Heart left ventricle (tissue), 16 donors: ENCODE measurements around the gene SLC51A. TPM values are rescaled to one million over a fixed set of nuclear protein-coding genes. Genes with fewer than 3 reads are reported as not detected.

Experiments used
- ATAC-seq, 4 donors: fragments of 200-7000 bp; cut with Tn5 transposase; one replicate each; pipeline ENCODE4 v1.9.1; 2020 to 2022; ENCODE audit warnings: moderate library complexity in 4 of 4, mild to moderate bottlenecking in 3 of 4, moderate number of reproducible peaks in 1 of 4
- DNase-seq, 5 donors: peaks; one replicate each; pipeline ENCODE4 v3.0.0-alpha.2; 2020
- H3K27ac ChIP-seq, 12 donors: fragments of 200-600 bp; sonication (generic) in 4 of 12; one replicate each; pipeline versions ENCODE4 v1.5.0 to v1.8.0; 2016 to 2022; ENCODE audit warnings: mild to moderate bottlenecking in 2 of 12
- H3K27me3 ChIP-seq, 9 donors: fragments of 200-600 bp; sonication (generic) in 2 of 9; one replicate each; pipeline versions ENCODE4 v1.5.1 to v1.8.0; 2016 to 2022; ENCODE audit warnings: mild to moderate bottlenecking in 3 of 9
- H3K36me3 ChIP-seq, 9 donors: fragments of 200-600 bp; sonication (generic) in 2 of 9; one replicate each; pipeline versions ENCODE4 v1.5.0 to v1.8.0; 2018 to 2022; ENCODE audit warnings: mild to moderate bottlenecking in 2 of 9
- H3K4me1 ChIP-seq, 12 donors: fragments of 200-600 bp; sonication (generic) in 4 of 12; one replicate each; pipeline versions ENCODE4 v1.5.0 to v1.8.0; 2016 to 2022; ENCODE audit warnings: mild to moderate bottlenecking in 3 of 12
- H3K4me3 ChIP-seq, 12 donors: fragments of 200-600 bp; sonication (generic) in 4 of 12; one replicate each; pipeline versions ENCODE4 v1.5.0 to v1.8.0; 2017 to 2022; ENCODE audit warnings: mild to moderate bottlenecking in 9 of 12, moderate library complexity in 4 of 12
- H3K9me3 ChIP-seq, 12 donors: fragments of 200-600 bp; sonication (generic) in 4 of 12; one replicate each; pipeline versions ENCODE4 v1.5.0 to v1.8.0; 2016 to 2022; ENCODE audit warnings: mild to moderate bottlenecking in 1 of 12
- POLR2A ChIP-seq, 2 donors: fragments of 450-650 bp; IDR thresholded peaks; one replicate each; pipeline ENCODE4 v1.6.1; 2017; ENCODE audit warnings: antibody characterized with exemption in 2 of 2, mild to moderate bottlenecking in 2 of 2, moderate library complexity in 2 of 2
- WGBS, 4 donors: extraction: QIAGEN DNeasy Blood & Tissue Kit in 2 of 4; methylation state at CpG; one replicate each; pipeline versions ENCODE4 v1.1.5 to v1.1.7; 2013 to 2018; 5-methylcytosine and 5-hydroxymethylcytosine counted together
- intact Hi-C, 10 donors: fragments of 100-400 bp; cut with DNase I; formaldehyde crosslinking; loops; one replicate each; pipeline versions ENCODE4 v1.11.1 to v1.14.2; 2022
- polyA plus RNA-seq, 2 donors: library from polyadenylated mRNA; stranded (reverse); fragments of 200-250 nt; gene quantifications; one replicate each; pipeline ENCODE4 v1.2.3, GENCODE V29; 2013
- total RNA-seq, 9 donors: library from RNA; depleted of rRNA in 2 of 9; stranded (reverse); fragments of >200 nt in 2 of 9; fragmentation: NEBNext Ultra II Directional in 3 of 9; extraction: Animal tissue kit (Norgen Biotek cat#: 25700) in 3 of 9; gene quantifications; one replicate each; pipeline versions ENCODE4 v1.1.0 to v1.2.4, GENCODE V29; 2016 to 2023
- TF ChIP-seq, protein P1 (sequence below), 12 donors: fragments of 200-600 bp; sonication (generic) in 4 of 12; IDR thresholded peaks; one replicate each; pipeline versions ENCODE4 v1.5.0 to v1.8.0; 2018 to 2022; ENCODE audit warnings: antibody characterized with exemption in 12 of 12, mild to moderate bottlenecking in 5 of 12
- donor health status: ischemic (EF 13 %, LVEDD 7.1; RV severe dilation, severe dysfunction).
- donor health status: healthy with polysubstance abuse.
- donor health status: DM: no; HTN: yes; CAD: no.
- donor health status: DM: no; HTN: no; CAD: no.
- donor health status: ischemic (EF 25% LVEDD 6.9; RV normal size, moderate dysfunction).
- donor health status: ischemic (EF 25% LVEDD 5.7; RV mildly dilated, moderate dysfunction).
- donor health status: healthy.
- donor health status: DM: yes; HTN: yes; CAD: no.
- donor health status: ischemic (EF 35%, LVEDD 5.7; RV mildly dilated, moderate dysfunction).
- donor health status: nonischemic (EF 11% LVEDD 7.7; RV severe dilation, severe dysfunction).
- donor health status: DM: yes; HTN: yes; CAD: no.
- donor health status: PGD.
- donor health status: ischemic (EF 29% LVEDD 5.4; RV normal size, mild dysfunction).
- donor health status: nonischemic (EF 23%, LVEDD 6.1; RV moderate dilation, normal function).

Gene SLC51A
- total and polyA plus RNA-seq, 11 donors = 0.18 to 1.9 (median 0.78) TPM; not detected in 7

DNA sequence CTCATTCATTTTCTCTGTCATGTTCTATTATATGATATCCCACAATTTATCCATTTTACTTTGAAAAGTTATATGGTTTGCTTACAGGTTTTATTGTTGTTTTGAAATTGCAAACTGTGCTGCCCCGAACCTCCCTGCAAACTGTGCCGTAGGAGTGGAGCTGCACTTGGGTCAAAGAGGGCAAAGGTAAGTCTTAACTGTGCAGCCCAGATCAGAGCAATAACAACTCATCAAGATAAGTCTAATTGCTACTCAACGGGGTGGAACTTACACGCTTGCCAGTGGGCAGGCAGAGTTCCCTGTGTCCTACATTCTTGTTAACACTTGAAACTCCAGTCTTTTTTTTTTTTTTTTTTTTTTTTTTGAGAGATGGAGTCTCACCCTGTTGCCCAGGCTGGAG, 38.4 kb upstream of the SLC51A start:
- 44 to 57% (median 47%) methylated on average over 4 of the region's 4 CpGs for WGBS, 4 donors
- ATAC-seq (no peak), DNase-seq (no peak)
- Histone ChIP-seq H3K9me3 (no peaks in the 10 kb centered on the region), H3K4me3 (no peak overlapping the region), H3K4me1 (peaks cover 0 to 31% (median 0%) of the 10 kb centered on the region in 12 donors), H3K27ac (no peak overlapping the region), H3K36me3 (no peaks in the 10 kb centered on the region), H3K27me3 (no peaks in the 10 kb centered on the region)
- intact Hi-C loops = no loop called here
- TF ChIP-seq POLR2A (IDR thresholded peaks at IDR 0.05) = no peak
- TF ChIP-seq, protein P1, sequence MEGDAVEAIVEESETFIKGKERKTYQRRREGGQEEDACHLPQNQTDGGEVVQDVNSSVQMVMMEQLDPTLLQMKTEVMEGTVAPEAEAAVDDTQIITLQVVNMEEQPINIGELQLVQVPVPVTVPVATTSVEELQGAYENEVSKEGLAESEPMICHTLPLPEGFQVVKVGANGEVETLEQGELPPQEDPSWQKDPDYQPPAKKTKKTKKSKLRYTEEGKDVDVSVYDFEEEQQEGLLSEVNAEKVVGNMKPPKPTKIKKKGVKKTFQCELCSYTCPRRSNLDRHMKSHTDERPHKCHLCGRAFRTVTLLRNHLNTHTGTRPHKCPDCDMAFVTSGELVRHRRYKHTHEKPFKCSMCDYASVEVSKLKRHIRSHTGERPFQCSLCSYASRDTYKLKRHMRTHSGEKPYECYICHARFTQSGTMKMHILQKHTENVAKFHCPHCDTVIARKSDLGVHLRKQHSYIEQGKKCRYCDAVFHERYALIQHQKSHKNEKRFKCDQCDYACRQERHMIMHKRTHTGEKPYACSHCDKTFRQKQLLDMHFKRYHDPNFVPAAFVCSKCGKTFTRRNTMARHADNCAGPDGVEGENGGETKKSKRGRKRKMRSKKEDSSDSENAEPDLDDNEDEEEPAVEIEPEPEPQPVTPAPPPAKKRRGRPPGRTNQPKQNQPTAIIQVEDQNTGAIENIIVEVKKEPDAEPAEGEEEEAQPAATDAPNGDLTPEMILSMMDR (IDR thresholded peaks at IDR 0.05) = no peak

DNA sequence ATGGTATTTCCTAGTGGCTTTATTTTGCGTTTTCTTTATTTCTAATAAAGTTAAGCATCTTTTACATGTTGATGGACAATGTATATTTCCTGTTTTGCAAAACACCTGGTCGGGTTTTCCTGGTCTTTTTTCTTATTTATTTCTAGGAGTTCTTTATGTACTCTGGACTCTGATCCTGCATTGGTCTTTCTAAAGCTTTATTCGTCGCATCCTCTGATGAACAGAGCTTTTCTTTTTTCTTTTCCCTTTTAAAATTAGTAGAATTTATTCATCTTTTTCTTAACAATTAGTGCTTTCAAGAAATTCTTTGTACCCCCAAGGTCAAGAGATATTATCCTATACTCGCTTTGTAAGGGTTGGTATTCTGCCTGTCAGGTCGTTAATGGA, 37.3 kb upstream of the SLC51A start:
- Histone ChIP-seq H3K36me3 (no peaks in the 10 kb centered on the region), H3K27me3 (no peaks in the 10 kb centered on the region), H3K27ac (peak overlapping the region in 1 of 12 donors; percentile 84), H3K4me3 (peak overlapping the region in 1 of 12 donors; percentile 28), H3K4me1 (peaks cover 0 to 35% (median 0%) of the 10 kb centered on the region in 12 donors), H3K9me3 (no peaks in the 10 kb centered on the region)
- DNase-seq (no peak), ATAC-seq (no peak)
- TF ChIP-seq POLR2A (IDR thresholded peaks at IDR 0.05) = no peak
- TF ChIP-seq, protein P1 (IDR thresholded peaks at IDR 0.05) = no peak
- intact Hi-C loops = no loop called here
- WGBS, 4 donors = 71 to 77% (median 75%) methylated on average over 6 of the region's 6 CpGs

DNA sequence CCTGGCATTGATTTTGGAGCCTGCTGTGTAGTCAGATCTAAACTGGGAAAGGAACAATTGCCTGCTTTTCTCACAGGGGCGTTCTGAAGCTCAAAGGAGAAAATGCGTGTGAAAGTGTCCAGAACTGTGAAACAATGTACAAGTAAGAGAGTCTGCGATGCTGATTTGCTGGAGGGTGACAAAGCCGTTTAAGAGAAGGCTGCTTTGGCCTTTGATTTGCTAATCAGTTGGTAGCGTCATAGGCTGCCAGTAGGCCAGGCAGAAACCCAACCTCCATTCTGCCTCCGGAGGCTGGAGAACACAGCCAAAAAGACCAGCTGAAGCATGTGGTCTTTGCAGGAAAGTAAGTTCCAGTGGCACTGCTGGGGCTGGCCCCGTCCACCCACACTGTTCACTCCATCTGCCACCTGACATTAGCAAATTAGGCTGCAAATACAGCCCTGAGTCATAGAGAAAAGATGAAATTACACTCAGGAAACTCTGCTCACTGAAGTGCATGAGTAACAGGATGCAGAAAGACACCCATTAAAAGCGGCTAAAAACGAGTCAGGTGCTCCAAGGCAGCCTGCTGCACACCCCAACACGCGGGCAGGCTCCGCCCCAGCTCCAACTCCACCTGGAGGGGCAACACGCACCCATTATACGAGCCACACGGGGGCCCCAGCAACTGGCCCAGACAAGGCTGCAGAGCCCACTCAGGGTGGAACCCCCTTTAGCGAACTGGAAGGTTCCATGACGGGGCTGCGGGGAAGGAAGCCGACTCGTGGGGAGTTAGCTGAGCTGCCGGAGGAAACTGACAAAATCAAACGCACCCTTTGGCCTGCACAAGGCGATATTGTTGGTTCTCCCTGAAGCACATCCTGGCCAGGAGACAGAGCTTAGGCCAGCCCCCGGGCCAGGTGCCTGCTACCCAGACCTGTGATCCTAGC, 36.7 kb upstream of the SLC51A start:
- TF ChIP-seq POLR2A (IDR thresholded peaks at IDR 0.05) = no peak
- TF ChIP-seq, protein P1 (IDR thresholded peaks at IDR 0.05) = no peak
- peak overlapping the region in 1 of 12 donors; percentile 84 for H3K27ac ChIP-seq
- no peaks in the 10 kb centered on the region for H3K36me3 ChIP-seq
- H3K4me3 ChIP-seq = peak overlapping the region in 1 of 12 donors; percentile 28
- DNase-seq (no peak), ATAC-seq (peak; percentile 35 to 83 (median 70))
- 47 to 67% (median 52%) methylated on average over 22 to 24 of the region's 24 CpGs for WGBS, 4 donors
- no peaks in the 10 kb centered on the region for H3K27me3 ChIP-seq
- no peaks in the 10 kb centered on the region for H3K9me3 ChIP-seq
- intact Hi-C loops = no loop called here
- H3K4me1 ChIP-seq = peaks cover 0 to 35% (median 0%) of the 10 kb centered on the region in 12 donors

DNA sequence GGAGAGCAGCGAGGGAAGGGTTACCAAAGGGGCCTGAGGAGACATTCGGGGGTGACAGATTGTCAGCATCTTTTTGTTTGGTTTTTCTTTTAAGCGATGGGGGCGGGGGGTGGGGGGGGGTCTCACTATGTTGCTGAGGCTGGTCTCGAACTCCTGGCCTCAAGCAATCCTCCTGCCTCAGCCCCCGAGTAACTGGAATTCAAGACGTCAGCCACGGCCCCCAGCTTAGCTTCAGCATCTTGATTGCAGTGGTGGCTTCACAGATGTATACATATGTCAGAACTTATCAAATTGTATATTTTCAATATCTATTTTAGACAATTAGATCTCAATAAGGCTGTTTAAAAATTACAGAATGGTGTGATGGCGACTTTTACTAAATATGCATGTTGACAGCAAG, 36.0 kb upstream of the SLC51A start:
- DNase-seq = no peak
- TF ChIP-seq, protein P1 (IDR thresholded peaks at IDR 0.05) = no peak
- no peak for TF ChIP-seq POLR2A (IDR thresholded peaks at IDR 0.05)
- 81 to 90% (median 85%) methylated on average over 9 of the region's 9 CpGs for WGBS, 4 donors
- H3K36me3 ChIP-seq = no peaks in the 10 kb centered on the region
- no peaks in the 10 kb centered on the region for H3K27me3 ChIP-seq
- no peak for ATAC-seq
- peak overlapping the region in 1 of 12 donors; percentile 28 for H3K4me3 ChIP-seq
- H3K9me3 ChIP-seq = no peaks in the 10 kb centered on the region
- peak overlapping the region in 1 of 12 donors; percentile 84 for H3K27ac ChIP-seq
- peaks cover 0 to 35% (median 0%) of the 10 kb centered on the region in 12 donors for H3K4me1 ChIP-seq
- intact Hi-C loops = no loop called here
